ENCODE results near the gene ANKRD28.
"Not testable (repeated sequence)": the region's sequence is repeated elsewhere in the genome, so short reads cannot be mapped to it uniquely, and the experiment has no call there.

ANKRD28 gene

DNA sequence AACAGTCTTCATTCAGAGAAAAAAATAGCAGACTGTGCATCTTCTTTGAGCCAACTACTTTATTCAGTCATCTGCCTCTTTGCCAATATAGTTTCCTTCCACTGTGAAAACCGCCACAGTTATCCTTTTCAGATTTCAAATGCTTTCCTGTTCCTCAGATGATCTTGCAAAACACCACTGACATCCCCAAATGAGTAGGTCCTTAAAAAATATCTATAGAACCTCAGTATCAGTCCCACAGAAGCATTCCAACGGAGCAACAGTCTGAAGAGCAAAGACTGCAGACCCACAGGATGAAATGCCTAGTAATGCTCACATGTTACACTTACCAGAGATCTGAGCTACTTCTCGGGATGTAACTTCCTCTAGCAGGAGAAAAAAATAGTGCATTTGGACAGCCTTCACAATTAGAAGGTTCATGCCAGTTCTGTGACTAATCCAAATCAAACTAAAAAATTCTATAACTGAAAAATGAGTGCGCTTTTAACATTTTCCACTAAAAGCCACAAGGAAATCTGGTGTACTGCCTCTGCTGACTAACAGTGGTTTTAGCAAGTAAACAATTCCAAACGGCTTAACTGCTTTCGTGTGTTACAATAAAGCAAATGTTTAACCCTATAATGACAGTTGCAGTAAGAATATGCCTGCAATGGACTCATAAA is at the start of gene ANKRD28:
Gene ANKRD28, minus strand, starts transcription at position 338 of the 662 bp plus-strand sequence. CDS start 1,458 bp downstream, outside the sequence.
- DNase-seq (ENCODE audit: low read depth) = no peak

DNA sequence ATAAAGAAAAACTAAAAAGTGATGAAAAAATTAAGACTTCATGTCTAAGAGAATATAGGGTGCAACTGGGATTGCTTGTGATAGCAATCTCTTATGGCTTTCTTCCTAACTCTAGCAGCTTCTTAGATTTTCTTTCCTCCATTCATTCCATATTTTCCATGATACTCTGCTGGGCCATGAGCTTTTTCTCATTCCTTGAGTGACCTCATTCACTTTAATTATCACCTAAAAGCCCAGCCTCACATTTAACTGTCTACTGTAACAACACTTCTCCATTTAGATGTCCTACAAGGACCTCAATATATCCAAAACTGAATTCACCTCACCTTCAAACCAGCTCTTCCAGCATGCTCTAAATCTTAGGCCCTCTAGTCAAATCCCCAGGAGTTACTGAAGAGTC is 49.5 kb upstream of the ANKRD28 start:
- DNase-seq (ENCODE audit: low read depth) = no peak

DNA sequence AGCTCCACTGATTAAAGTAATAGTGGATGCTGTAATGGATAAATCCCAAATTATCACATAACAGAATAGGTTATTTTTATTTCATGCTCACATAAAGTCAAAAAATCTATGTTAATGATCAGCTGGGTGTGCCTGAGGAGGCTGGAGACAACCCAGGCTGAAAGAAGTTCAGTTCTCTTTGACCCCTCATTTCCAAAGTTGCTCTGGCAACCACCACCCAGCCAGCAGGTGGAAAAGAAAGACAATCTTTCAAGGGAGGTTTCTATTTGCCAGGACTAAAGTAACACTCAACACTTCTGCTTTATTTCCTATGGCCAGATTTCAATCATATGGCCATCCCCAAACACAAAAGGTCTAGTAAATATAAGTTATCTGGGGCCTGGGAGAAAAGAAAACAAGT is 48.8 kb upstream of the ANKRD28 start:
- no peak for DNase-seq (ENCODE audit: low read depth)

DNA sequence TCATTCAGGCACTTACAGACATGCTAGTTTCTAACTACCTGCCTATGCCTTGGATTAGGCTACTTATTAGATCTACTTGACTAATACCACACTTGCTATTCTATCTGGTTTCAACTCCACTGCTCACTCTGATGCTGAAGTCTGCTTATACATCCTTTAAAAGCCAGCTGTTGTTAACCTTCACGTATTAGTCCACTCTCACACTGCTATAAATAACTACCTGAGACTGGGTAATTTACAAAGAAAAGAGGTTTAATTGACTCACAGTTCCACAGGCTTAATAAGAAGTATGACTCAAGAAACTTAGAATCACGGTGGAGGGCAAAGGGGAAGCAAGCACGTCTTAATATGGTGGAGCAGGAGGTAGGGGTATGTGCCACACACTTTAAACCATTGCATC is 47.7 kb upstream of the ANKRD28 start:
- DNase-seq (ENCODE audit: low read depth) = no peak

DNA sequence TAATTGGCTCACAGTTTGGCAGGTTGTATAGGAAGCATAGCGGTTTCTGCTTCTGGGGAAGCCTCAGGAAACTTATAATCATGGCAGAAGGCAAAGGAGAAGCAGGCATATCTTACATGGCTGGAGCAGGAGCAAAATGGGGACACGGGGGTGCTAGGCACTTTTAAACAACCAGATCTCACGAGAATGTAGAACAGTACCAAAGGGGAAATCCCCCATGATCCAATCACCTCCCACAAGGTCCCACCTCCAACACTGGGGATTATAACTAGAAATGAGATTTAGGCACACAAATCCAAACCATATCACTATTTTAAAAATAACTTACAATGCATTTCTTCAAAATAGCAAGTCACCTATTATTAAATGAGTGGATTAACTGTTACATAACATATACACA is 47.1 kb upstream of the ANKRD28 start:
- DNase-seq (ENCODE audit: low read depth) = no peak

DNA sequence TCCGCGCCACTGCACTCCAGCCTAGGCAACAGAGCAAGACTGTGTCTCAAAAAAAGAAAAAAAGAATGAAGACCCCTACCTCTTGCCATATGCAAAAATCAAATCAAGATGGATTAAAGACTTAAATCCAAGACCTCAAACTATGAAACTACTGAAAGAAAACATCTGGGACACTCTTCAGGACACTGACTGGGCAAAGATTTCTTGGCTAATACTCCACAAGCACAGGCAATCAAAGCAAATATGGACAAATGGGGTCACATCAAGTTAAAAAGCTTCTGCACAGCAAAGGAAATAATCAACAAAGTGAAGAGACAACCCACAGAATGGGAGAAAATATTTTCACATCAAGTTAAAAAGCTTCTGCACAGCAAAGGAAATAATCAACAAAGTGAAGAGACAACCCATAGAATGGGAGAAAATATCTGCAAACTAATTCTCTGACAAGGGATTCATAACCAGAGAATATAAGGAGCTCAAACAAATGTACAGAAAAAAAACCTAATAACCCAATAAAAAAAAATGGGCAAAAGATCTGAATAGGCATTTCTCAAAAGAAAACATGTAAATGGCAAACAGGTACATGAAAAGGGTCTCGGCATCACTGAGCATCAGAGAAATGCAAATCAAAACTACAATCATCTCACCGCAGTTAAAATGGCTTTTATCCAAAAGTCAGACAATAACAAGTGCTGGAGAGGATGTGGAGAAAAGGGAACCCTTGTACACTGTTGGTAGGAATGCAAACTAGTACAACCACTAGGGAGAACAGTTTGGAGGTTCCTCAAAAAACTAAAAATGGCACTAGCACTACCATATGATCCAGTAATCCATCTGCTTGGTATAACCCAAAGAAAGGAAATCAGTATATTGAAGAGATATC is 43.6 kb upstream of the ANKRD28 start:
- DNase-seq (ENCODE audit: low read depth) = not testable (repeated sequence)

DNA sequence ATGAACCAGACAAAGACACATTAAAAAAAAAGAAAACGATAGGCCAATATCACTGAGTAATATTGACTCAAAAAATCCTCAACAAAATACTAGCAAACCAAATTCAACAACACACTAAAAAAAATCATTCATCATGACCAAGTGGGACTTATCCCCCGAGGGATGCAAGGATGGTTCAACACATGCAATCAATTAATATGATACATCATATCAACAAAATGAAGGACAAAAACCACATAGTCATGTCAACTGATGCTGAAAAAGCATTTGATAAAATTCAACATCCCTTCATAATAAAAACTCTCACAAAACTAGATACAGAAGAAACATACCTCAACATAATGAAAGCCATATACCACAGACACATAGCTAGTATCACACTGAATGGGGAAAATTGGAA is 41.8 kb upstream of the ANKRD28 start:
- DNase-seq (ENCODE audit: low read depth) = no peak

DNA sequence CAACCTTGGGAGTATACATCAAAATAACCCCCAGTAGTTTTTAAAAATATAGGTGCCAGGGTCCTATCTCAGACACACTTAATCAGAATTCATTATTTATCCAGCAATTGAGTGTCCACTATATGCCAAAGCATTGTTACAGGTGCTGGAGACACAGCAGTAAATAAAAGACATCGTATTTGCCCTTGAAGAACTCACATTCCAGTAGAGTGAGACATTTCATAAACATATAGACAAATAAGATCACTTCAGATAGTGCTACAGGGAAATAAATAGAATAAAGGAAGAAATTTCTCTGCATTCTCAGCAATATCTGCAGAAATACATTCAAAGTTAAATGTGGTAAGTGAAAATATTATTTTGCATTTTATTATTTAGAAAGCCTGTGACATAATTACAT is 34.1 kb upstream of the ANKRD28 start:
- no peak for DNase-seq (ENCODE audit: low read depth)

DNA sequence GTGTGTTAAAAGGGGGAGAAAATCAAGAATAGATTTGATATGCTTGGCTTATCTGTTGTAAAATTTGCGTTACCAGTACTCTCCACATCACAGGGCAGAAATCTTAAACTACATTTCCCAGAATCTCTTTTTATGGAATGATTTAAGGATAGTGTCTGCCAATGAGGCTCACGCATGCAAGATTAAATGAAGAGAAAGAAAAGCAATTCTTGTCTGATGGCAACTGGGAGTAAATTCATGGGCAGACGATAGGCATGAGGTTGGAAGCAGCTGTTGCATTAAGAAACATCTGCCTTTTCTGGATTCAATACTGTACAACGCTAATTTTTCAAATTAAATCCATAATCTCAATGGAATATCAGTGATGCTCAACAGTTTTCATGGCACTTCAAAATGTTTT is 27.2 kb upstream of the ANKRD28 start:
- DNase-seq (ENCODE audit: low read depth) = no peak

DNA sequence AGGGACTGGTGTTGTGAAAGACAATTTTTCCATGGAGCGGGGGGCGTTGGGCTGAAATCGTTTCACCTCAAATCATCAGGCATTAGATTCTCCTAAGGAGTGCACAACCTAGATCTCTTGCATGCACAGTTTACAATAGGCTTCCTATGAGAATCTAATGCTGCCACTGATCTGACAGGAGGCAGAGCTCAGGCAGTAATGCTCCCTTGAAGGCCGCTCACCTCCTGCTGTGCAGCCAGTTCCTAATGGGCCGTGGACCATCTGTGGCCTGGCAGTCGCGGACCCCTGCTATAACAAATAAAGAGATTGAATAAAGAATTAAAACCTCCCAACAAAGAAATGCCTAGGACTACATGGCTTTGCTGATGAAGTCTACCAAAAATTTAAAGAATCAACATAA is 25.3 kb upstream of the ANKRD28 start:
- DNase-seq (ENCODE audit: low read depth) = no peak

DNA sequence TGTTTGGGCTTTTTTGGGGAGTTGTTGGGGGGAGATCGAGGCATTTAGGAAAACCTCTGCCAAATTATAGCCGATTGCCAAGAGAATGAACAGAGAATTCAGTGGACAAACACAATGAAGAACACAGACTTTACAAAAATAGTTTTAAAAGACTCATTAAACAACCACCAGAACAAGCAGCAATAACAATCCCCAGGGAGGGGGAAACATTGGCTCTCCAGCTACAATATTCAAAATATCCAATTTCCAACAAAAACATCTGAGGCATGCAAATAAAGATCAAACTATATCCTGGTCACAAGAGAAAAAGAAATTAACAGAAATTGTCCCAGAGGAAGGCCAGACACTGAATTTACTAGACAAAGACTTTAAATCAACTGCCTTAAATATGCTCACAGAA is 24.5 kb upstream of the ANKRD28 start:
- no peak for DNase-seq (ENCODE audit: low read depth)

DNA sequence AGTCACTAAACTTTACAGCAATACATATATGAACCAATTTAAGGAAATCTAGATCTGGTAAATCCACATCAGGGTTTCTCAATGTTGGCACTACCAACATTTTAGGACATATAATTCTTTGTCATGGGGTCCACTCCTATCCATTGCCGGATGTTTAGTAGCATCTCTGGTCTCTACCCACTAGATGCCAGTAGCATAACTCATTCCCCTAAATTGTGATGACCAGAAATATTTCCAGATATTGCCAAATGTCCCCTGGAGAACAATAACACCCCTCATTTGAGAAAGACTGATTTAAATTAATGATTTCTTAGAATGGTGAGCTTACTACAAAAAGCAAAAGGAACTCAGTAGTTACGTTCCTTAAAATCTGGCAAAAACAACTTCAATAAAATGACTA is 23.1 kb upstream of the ANKRD28 start:
- no peak for DNase-seq (ENCODE audit: low read depth)

DNA sequence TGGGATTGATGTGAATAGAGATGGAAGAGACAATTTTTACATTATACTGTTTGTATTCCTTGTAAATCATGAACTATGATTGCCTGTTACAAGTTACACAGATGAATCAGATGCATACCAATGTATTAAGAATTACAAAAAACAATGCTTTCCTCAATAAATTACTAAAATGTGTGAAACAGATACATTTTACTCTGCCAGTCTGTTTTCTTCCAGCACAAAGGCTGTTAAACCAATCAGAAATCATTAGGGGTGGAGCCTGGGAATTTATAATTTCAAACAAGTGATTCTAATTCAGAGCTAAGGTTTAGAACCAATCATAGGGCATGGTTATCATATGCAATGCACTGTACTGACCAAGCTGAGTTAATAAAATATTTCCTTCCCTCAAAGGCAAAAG is 21.8 kb upstream of the ANKRD28 start:
- no peak for DNase-seq (ENCODE audit: low read depth)

DNA sequence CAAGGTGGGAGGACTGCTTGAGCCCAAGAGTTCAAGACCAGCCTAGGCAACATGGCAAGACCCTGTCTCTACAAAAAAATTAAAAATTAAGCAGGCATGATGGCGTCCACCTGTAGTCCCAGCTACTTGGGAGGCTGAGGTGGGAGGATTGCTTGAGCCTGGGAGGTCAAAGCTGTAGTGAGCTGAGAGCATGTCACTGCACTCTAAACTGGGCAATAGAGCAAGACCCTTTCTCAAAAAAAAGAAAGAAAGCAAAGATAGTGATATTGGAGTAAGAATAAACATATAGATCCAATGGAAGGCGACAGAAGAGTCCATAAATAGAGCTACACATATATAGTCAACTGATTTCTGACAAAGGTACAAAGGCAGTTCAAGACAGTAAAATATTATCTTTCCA is 21.3 kb upstream of the ANKRD28 start:
- DNase-seq (ENCODE audit: low read depth) = no peak

DNA sequence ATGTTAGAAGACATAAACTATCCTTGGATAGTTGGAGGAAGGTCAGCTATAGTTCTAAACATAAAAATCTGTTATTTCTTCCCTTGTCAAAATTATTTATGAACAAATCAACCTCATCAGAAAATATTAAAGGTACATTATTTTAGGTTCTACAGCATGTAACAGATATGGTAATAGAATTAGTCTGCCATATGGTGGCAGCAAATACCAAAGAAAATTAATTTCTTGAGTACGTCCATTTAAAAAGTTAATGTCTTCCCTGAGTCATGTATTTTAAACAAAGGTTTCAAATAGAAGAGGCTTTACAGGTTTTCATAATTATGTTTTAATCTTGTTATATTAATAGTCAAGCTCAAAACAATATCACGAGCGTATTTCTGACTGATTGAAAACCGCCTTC is 17.9 kb upstream of the ANKRD28 start:
- DNase-seq (ENCODE audit: low read depth) = no peak

DNA sequence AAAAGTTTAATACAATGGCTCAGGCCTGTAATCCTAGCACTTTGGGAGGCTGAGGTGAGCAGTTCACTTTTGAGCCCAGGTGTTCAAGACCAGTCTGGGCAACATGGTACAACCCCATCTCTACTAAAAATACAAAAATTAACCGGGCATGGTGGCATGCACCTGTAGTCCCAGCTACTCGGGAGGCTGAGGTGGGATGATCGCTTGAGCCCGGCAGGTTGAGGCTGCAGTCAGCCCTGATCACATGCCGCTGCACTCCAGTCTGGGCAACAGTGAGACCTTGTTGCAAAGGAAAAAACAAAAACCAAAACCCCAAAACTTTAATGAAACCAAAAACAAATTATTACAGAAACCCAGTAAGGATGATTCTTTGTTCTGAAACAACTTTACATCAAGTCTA is 15.3 kb upstream of the ANKRD28 start:
- DNase-seq (ENCODE audit: low read depth) = not testable (repeated sequence)

DNA sequence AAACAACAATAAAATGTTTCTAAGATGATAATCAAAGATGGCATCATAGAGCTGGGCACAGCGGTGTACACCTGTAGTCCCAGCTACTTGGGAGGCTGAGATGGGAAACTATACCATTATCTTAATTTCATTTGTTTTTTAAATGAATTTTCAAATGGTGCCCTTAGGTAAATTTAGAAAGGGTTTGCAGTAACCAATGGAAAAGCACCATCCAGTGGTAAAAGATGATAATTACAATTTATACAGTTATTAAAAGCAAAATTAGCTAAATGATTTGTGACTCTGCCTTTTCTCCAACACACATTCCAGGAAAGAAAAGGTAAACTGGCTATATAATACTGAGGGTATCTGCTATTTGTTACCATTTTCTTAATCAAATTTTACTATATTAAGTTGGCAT is 14.4 kb upstream of the ANKRD28 start:
- DNase-seq (ENCODE audit: low read depth) = no peak

DNA sequence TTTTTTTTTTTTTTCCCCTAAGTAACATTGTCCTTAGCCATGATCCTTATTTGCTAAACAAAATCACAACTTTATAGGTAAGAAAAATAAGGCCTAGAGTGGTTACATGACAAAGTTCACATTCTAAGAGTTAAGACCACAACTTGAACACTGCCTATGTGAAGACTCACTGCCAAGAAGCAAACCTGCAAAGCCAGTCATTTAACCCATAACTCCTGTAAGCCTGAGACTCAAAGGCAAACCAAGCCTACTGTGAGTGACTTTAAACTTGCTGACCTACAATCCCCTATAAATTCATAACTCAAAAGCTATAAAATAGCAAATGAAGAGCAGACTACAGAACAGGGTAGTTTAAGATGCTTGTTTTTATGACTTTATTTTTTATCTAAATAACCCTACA is 12.9 kb upstream of the ANKRD28 start:
- DNase-seq (ENCODE audit: low read depth) = no peak

DNA sequence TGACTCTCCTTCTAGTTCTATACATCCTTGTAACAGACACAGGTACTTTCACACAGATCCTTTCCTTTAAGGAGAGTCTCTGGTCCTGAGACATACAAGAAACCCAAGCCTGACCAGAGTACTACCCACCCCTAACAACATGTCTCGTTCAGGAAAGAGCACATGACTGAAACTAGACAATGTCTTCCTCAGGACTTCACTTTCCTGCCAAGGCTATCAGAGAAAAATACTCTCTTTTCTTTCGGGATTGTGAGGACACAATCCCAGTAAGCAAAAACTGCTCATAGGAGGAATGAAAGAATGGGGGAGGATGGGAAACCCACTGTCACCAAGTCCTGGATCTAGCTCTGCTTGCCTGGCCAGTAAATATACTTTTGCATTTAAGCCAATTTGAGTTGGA is 11.5 kb upstream of the ANKRD28 start:
- DNase-seq (ENCODE audit: low read depth) = no peak

DNA sequence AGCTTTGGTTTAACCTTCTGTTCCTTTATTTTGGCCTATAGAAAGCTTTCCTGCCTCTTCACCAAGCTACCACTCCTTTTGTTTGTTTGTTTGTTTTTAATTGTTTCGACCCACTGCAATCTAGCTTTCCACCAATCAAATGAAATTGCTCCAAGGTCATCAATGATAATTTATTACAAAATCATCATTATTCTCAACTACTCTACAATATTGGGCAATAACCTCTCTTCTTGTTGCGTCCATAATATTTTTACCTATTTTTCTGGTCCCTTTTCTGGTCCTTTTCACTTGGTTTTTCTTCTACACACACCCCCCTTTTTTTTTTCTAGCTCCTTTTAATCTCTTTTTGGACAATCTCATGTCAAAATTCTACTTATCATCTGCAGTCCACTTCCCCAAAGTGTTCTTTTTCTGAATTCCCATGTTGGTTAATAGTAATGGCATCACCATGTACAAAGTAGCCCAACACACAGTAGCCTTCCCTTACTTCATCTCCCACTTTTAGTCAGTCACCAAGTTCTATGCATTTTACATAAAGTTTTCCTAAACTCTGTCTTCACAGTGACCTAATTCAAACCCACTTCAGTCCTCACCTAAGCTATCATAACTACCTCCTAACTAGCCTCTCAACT is 11.0 kb upstream of the ANKRD28 start:
- no peak for DNase-seq (ENCODE audit: low read depth)

DNA sequence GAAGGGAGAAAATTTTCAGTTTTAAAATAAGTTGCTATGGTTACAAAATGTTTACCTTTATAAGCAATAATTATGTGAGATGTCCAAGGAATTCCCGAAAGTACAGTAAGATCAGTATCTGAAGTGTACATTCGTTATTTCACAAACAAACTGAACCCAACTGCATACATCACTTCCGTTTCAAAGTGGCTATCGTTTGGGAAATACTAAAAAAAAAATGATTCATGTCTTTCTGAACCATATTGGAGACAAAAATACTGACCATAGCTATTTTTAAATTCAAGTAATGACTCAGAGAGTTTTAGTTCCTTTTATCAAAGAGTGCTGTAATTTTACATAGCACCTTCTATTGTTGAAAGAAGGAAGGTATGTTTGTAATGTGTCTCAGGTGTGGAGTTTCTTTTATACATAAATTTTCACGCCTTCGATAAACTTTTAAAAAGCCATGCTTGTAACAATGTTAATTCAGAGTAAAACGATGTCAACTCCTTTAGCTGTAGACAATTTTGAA is 8.0 kb upstream of the ANKRD28 start:
- no peak for DNase-seq (ENCODE audit: low read depth)

DNA sequence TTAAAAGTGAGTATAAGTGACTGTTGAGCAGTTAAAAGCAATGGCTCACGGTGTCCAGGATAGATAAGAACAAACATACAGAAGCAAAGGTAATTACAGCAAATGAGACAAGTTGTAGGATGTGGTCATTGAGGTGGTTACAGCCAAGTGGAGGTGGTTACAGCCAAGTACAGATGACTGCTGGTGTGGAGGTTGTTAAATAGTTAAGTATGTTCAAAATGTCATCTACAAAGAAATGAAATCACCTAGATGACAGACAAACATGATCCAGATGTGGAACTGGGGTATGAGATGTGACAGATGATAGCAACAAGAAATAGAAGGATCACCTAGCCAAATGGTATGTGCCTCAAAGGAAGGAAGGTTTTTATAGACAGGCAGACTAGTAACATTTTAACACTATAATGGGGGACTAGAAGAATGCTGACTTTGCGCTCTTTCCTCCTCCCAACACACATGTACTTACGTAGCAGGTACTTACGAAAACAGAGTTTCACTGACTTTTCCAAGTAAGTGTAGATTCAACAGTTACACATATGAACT is 6.8 kb upstream of the ANKRD28 start:
- no peak for DNase-seq (ENCODE audit: low read depth)

DNA sequence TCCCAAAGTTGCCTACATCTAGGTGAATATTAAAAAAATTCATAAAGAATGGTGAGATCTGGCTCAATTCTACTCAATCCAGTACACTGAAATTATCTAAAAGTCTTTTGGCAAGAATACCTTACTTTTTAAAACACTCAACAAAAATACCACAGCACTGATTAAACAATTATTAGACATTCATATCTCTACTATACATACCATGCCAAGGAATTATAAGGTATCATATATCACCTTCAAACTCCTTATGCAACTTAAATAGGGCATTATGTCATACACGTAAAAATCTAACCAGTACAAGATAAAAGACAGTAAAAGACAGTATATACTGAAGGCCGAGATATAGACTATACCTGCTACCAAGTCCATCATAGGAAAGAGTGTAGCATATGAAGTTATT is 6.1 kb upstream of the ANKRD28 start:
- no peak for DNase-seq (ENCODE audit: low read depth)

Data from activated T-cell treated with anti-CD3 and anti-CD28 coated beads for 1 hour (primary cell).